ENCODE data around the gene PRM2.

The PRM2 gene

GRCh38 chr16:11245988-11246387, 30.3 kb downstream of the PRM2 start:
- TF ChIP-seq, protein P1, sequence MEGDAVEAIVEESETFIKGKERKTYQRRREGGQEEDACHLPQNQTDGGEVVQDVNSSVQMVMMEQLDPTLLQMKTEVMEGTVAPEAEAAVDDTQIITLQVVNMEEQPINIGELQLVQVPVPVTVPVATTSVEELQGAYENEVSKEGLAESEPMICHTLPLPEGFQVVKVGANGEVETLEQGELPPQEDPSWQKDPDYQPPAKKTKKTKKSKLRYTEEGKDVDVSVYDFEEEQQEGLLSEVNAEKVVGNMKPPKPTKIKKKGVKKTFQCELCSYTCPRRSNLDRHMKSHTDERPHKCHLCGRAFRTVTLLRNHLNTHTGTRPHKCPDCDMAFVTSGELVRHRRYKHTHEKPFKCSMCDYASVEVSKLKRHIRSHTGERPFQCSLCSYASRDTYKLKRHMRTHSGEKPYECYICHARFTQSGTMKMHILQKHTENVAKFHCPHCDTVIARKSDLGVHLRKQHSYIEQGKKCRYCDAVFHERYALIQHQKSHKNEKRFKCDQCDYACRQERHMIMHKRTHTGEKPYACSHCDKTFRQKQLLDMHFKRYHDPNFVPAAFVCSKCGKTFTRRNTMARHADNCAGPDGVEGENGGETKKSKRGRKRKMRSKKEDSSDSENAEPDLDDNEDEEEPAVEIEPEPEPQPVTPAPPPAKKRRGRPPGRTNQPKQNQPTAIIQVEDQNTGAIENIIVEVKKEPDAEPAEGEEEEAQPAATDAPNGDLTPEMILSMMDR (IDR thresholded peaks at IDR 0.05; ENCODE audit: low read depth, low read length, missing control alignments) = no peak
- DNase-seq (ENCODE audit: low read depth) = no peak
- in situ Hi-C loops (cut with HindIII; ENCODE audit: low sequenced_read_pairs) = no loop called here
- H3K4me3 ChIP-seq (ENCODE audit: low read depth, low read length) = no peak overlapping the region

GRCh38 chr16:11245222-11245737, 31.0 kb downstream of the PRM2 start:
- TF ChIP-seq, protein P1 (IDR thresholded peaks at IDR 0.05; ENCODE audit: low read depth, low read length, missing control alignments) = no peak
- in situ Hi-C loops (cut with HindIII; ENCODE audit: low sequenced_read_pairs) = no loop called here
- no peak overlapping the region for H3K4me3 ChIP-seq (ENCODE audit: low read depth, low read length)
- no peak for DNase-seq (ENCODE audit: low read depth)

GRCh38 chr16:11242658-11243057, 33.6 kb downstream of the PRM2 start:
- no peak overlapping the region for H3K4me3 ChIP-seq (ENCODE audit: low read depth, low read length)
- DNase-seq (ENCODE audit: low read depth) = no peak
- TF ChIP-seq, protein P1 (IDR thresholded peaks at IDR 0.05; ENCODE audit: low read depth, low read length, missing control alignments) = no peak
- in situ Hi-C loops (cut with HindIII; ENCODE audit: low sequenced_read_pairs) = no loop called here

DNA sequence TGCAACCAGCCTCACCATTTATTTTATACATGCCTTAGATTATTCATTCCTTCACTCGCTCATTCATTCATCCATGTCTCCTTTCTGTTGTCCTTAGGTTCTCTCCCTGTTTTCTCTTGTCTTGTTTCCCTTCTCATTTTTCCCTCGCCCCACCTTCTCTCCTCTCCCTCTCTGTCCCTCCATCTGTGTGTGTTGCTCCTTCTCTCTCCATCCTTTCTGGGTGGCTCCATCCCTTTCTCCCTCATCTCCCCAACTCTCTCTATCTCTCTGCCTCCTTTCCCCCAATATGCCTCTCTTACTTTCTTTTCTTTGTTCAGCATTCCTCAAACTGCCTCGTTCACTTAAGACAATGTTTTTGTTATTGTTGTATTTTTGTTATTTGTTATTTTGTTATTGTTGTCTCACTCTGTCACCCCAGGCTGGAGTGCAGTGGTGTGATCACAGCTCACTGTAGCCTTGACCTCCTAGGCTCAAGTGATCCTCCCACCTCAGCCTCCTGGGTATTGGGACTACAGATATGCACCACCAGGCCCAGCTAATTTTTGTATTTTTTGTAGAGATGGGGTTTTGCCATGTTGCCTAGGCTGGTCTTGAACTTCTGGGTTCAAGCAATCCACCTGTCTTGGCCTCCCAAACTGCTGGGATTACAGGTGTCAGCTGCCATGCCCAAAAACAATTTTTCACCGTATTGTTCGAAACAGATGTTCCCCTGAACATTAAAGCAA, 34.6 kb downstream of the PRM2 start:
- no peak for DNase-seq (ENCODE audit: low read depth)
- in situ Hi-C loops (cut with HindIII; ENCODE audit: low sequenced_read_pairs) = no loop called here
- H3K4me3 ChIP-seq (ENCODE audit: low read depth, low read length) = no peak overlapping the region
- TF ChIP-seq, protein P1 (IDR thresholded peaks at IDR 0.05; ENCODE audit: low read depth, low read length, missing control alignments) = no peak

DNA sequence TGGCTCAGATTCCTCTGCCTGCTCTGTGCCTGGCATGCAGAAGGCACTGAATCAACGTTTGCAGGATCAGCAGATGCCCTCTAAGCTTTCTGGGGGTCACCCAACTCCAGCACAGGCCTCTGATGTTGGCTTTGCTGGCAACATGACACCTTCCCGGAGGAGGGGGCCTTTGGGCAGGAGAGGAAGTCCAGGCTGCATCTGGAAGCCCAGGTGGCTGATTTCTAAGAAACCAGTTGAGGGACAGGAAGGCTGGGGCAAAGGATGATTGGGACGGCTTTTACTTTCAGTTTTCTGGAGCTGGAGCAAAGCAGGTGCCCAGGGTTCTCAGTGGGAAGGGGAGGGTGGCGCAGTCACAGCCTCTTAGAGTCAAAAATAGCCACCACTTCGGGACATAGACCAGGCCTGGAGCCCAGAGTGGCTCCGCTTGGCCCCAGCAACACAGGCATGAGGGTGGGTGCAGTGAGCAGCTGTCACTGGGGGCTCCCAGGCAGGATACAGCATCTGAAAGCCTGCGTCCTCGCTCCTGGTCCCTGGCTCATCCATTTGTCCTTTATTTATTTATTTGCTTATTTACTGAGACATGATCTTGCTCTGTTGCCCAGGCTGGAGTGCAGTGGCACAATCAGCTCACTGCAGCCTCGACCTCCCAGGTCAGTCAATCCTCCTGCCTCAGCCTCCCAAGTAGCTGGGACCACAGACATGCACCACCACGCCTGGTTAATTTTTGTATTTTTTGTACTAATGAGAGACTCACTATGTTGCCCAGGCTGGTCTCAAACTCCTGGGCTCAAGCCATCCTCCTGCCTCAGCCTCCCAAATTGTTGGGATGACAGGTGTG, 35.4 kb downstream of the PRM2 start:
- TF ChIP-seq, protein P1 (IDR thresholded peaks at IDR 0.05; ENCODE audit: low read depth, low read length, missing control alignments) = no peak
- H3K4me3 ChIP-seq (ENCODE audit: low read depth, low read length) = no peak overlapping the region
- in situ Hi-C loops (cut with HindIII; ENCODE audit: low sequenced_read_pairs) = no loop called here
- no peak for DNase-seq (ENCODE audit: low read depth)

GRCh38 chr16:11239644-11240632, 36.3 kb downstream of the PRM2 start:
- DNase-seq (ENCODE audit: low read depth) = no peak
- no peak overlapping the region for H3K4me3 ChIP-seq (ENCODE audit: low read depth, low read length)
- in situ Hi-C loops (cut with HindIII; ENCODE audit: low sequenced_read_pairs) = no loop called here
- TF ChIP-seq, protein P1 (IDR thresholded peaks at IDR 0.05; ENCODE audit: low read depth, low read length, missing control alignments) = no peak

Measured in astrocyte of the cerebellum (primary cell).